GM12864 (cell line): ENCODE data around the gene RIPK4.

Source experiments
- DNase-seq: peaks from one replicate; pipeline ENCODE4 v3.0.0-alpha.2; 2011; ENCODE audit warnings: low read depth
- H3K4me3 ChIP-seq: 2 replicates; pipeline ENCODE4 v1.5.1; 2011; ENCODE audit warnings: mild to moderate bottlenecking, low read depth, low read length, control low read depth
- CTCF ChIP-seq: IDR thresholded peaks from 2 replicates; pipeline ENCODE4 v1.5.1; 2011; ENCODE audit warnings: low read depth, mild to moderate bottlenecking, moderate library complexity, low read length, control low read depth, inconsistent platforms; ENCODE audit errors: missing control alignments

Gene RIPK4

GRCh38 chr21:41769933-41770332 is 3.1 kb upstream of the RIPK4 start:
- no peak for TF ChIP-seq CTCF

DNA sequence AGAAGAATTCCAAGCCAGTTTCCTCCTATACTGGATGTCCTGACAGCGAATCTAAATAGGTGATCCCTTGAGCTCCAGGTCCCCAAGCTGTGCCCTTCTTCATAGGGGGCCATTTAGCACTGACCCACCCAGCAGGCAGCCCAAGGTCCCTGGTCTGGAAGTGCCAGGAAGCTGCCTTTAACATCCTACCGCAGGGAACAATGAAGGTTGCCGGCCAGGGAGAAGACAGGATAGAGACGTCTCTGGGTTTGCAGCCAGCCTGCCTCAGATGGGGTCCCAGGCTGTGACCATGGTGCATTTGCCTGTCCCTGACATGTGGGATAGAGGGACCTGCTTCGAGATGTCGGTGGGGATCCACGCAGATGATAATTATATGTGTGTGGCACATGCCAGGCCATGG is 2.7 kb upstream of the RIPK4 start:
- H3K4me3 ChIP-seq, result no peak overlapping the region
- DNase-seq, result no peak
- TF ChIP-seq CTCF, result no peak

More at GRCh38 chr21:41769933-41770332, 3.1 kb upstream of the RIPK4 start:
- DNase-seq, result no peak
- H3K4me3 ChIP-seq, result no peak overlapping the region

- H3K4me3 ChIP-seq, result no peak overlapping the region
- no peak for DNase-seq
- TF ChIP-seq CTCF, result no peak
These were observed 2.3 kb upstream of the RIPK4 start for GRCh38 chr21:41769111-41769510.

GRCh38 chr21:41768437-41769042 is 1.7 kb upstream of the RIPK4 start:
- peak; percentile 6 for TF ChIP-seq CTCF
- no peak overlapping the region; the same call in 1 of the 2 replicates for H3K4me3 ChIP-seq
- DNase-seq, result no peak

- DNase-seq, result no peak
- no peak overlapping the region for H3K4me3 ChIP-seq
- TF ChIP-seq CTCF, result no peak
These were observed 969 bp upstream of the RIPK4 start for GRCh38 chr21:41767606-41768436.

- no peak for DNase-seq
- no peak for TF ChIP-seq CTCF
These were observed 624 bp downstream of the RIPK4 start for GRCh38 chr21:41765973-41766882.

More at GRCh38 chr21:41765973-41766882, 624 bp downstream of the RIPK4 start:
- H3K4me3 ChIP-seq, result no peak overlapping the region; the same call in 1 of the 2 replicates
